Stimulated activated CD8-positive, alpha-beta memory T cell treated with anti-CD3 and anti-CD28 coated beads, Interleukin-2, amount 100 ng/mL, for 48 hours (primary cell): ENCODE results near the gene GCH1.
"Not testable (repeated sequence)": the region's sequence is repeated elsewhere in the genome, so short reads cannot be mapped to it uniquely, and the experiment has no call there.

Experiments used
- DNase-seq, 2 donors: peaks; one replicate each; pipeline ENCODE4 v3.0.0-alpha.2; 2020; ENCODE audit warnings: low read depth in 2 of 2

The GCH1 gene

DNA sequence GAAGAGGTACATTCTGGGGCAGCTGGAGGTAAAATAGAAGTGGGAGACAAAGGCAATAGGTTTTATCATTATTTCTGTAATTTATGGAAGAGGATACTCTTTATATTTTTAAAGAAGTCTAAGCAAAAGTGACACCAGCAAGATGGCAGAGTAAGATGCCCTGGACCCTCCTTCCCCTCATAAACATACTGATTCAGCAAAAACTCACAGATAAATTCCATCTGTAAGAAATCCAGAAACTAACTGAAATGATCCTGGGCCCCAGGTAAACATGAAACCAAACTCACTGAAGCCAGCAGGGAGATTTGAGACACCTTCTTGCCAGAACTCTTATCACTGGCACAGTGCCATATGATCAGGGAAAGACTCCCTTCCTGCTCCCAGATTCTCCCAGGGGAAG is 79.9 kb downstream of the GCH1 start:
- no peak for DNase-seq

DNA sequence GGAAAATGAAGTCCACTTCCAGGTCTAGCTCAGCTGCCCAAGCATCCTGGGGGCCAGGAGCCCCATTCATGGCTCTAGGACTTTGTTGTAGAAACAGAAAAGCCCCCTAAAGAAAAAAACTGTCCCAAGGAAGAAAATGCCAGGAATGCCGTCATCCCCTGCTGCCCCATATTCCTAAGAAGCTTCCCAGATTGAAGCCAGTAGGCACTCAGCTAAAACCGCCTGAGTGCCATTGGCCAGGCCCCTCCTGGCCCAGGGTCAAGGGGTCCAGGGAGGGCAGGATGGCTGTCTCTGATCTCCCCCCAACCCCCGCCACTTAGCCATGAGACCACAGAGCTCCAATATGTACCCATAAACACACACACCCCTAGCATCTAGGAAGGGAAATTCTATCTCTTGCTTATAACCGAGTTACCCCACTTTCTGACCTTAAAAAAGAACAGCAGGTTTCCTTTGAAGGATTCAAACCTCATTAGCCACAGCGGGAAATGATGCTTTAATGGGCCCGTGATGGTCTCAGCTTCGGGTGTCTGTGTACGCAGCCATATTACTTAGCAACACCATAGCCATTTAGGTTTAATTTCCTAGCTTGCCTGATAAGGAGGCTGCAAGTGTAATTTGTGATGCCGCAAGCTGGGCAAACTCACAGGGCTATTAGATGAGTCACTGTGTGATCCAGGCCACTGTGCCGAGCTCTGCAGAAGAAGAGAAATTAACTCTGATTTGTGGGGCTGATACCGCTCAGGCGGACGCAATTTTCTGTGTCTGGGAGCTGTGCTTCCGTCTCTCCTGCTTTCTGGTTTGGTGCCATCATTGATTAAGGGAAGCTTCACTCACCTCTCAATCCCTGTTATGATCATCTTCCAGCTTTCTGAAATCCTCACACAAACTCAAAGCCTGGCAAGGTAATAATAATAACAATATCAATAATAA is 84.2 kb downstream of the GCH1 start:
- no peak for DNase-seq

DNA sequence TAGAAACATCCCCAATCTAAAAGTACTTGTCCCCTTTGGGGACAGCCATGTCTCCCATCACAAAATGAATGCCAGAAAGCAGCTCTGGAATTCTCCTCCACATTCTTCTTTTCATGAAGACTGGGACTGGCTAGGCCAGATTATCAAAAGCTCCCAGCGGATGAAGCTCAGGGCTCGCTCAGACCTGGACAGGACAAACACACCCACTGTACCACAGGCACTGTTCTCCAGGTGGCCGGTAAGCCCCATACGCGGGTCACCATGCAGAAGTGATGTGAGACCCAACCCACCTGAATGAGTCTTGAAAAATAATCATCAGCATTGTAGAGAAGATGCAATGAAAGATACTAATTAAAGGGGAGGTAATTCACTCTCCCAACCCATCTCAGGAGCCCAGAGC is 85.1 kb downstream of the GCH1 start:
- DNase-seq = no peak

DNA sequence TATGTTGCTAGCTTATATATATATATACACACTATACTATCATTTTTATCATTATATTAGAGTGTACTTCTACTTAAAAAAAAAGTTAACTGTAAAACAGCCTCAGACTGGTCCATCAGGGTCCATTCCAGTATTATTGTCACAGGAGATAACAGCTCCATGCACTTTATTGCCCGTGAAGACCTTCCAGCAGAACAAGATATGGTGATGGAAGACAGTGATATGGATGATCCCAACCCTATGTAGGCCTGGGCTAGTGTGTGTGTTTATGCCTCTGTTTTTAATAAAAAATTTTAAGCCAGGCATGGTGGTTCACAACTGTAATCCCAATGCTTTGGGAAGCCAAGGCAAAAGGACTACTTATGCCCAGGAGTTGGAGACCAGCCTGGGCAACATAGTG is 86.2 kb downstream of the GCH1 start:
- no peak for DNase-seq

DNA sequence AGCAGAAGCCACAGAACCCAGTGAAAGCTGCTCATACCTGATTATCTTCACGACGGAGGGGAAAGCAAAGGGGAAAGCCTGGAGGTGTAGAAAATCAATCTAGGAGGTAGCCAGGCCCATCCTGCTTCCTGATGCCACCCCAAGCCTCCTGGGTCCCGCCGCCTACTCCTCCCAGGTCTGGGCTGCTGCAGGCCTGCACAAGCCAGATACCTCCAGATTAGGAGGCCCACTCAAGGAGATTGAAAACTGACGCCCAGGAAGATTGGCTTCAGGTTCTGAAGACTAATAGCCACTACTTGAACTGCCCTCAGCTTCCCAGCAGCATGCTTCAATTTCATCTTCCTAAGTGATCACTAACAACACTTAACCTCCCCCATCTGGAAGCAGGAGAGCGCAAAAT is 87.1 kb downstream of the GCH1 start:
- DNase-seq = no peak

DNA sequence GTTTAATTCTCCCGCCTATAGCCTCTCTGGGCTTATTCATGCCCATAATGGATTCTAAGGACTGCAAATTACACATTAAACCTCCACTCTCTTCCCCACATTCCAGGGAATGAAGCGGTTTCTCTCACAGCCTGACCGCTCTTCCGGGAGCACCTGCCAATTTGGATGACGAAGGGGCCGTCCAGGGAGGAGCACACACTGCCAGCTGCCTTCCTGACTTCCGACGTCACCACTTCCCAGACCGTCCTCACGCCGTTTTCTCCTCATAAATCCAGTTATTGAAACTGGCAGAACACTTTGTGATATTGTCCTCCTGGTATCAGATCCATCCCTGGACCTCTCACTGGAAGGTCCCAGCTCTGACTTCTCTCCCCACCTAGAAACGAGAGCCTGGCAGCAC is 87.6 kb downstream of the GCH1 start:
- no peak for DNase-seq

DNA sequence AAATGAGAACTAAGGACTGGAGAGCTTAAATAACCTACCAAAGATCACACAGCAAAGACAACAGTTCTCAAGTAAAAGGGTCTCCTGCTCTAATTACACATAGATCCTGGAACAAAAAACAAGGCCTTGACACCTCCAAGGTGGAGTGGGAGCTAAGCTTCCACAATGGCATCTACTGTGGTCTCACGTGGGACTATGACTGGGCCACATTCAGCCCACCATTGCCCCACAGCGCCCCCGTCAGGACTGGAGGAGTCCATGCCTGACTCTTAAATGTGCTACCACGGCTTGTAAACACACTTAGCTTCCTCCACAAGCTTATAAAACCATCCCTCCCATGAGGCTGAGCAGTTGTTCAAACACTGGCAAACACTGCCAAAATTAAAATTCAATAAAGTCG is 88.5 kb downstream of the GCH1 start:
- DNase-seq = peak; percentile 43 to 58

DNA sequence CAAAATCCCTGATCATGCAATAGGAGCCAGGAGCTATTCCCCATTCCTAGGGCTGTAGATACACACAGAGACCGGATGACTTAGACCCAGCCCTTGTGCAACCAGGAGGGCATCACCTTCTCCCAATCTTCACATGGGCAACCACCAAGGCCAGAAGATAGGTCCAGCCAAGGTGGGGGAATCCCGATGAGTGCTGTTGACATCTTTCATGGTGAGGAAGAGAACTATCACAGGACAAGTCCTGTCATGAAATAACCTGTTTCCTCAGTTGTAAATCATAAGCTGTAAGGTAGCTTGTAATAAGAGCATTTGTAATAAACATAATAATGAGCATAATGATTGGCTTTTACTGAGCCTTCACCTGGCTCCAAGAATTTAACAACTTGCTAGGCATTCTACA is 89.5 kb downstream of the GCH1 start:
- DNase-seq = no peak

DNA sequence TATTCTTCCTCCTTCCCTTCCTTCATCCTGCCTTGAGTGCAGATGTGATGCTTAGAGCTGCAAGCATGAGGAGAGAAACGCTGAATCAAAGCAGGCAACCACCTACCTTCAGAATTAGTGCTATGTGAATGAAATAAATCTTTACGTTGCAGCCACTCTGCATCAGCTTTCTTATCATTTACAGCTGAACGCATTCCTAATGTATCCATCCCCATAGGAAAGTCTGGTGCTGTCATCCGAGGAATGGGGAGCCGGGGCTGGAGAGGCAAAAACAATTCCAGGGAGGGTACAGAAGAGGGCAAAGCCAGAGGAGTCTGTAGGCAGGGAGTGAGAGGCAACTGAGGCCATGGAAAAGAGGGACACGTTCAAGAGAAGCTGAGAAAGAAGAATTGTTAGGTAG is 90.0 kb downstream of the GCH1 start:
- no peak for DNase-seq

DNA sequence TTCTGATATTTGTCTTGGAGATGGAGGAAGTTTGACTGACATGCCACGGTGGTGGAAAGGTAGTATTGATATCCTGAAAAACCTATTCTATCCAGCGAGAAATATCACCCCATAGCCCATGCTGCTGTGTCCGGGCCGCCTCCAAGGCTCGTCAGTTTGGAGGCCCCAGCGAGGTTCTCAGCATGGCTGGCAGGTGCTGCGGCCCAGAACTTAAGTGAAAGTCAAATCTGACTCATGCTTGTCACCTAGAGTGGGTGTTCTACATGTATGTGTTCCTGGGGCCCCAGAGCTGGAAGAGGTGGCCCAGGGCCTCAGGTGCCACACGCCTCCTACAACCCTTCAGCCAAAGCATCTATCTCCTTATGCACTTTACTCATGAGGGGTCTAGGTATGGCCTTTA is 92.9 kb downstream of the GCH1 start:
- no peak for DNase-seq

DNA sequence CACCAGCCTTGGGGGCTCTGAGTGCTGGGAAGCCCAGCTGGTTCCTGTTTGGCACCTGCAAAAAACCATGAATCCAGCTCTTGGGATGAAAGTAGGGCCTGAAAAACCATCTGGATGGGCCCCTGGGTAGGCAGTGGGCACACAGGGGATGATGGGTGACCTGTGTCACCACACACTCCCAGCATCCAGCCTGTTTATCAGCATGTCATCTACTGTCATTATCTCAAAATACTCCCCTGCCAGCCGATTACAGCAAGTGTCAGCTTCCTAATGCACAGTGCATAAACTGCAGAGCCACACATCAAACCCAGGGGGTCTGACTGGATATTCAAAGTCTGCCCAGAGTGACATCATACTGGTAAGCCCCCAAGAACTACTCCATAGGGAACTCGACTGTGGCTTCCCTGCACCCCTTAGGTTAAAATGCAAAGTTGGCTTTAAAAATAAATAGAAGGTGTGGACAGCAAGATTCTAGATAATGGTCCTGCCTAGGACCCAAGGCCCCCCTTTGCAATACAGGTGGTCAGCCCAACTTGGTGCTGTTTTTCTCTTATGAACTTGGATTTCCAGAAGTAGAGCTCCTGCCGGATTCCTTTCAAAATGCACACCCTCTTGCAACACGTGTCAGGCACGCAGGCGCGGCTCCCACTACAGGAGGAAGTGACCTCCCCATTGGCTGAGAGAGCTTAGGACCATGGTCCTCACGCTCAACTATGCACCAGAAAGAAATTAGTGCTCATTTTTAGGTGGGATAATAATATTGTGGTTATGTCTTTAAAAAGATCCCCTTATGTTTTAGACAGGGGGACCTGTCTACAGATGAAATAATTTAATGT is 94.1 kb downstream of the GCH1 start:
- DNase-seq = no peak

DNA sequence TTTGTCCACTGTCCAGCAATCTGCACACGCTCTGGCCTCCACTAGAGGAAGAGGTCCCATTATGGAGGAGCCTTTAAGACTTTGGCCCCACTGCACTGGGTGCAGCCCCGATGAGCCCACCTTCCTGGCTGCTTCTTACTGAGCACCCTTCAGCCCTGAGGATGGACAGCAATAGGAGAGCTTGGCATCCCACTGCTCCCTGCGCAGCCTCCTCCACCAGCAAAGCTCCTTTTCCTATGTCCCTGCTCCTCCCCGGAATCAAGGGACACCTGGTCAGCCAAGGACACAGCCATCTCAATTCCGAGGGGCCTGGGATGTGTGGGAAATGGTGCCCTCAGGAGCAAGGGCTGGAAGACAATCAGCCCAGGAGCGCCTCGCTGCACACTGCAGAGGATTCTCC is 94.7 kb downstream of the GCH1 start:
- no peak for DNase-seq

DNA sequence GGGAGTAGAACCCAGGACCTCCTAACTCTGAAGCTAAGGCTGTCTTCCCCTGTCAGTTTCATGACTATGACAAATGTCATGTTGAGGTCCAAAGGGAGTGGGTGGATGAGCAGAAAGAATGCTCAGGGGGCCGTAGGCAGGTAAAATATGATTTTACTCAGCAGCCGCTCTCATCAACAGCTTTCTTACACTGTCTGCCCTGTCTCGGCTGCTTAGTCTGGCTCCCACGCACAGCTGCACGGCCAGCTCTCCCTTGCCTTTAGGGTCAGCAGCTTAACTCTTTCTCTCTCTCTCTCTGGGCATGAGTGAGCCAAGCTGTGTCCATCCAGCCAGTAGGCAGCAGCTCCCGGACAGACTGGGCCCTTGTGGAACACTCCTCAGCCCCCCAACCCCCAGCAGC is 95.2 kb downstream of the GCH1 start:
- no peak for DNase-seq

DNA sequence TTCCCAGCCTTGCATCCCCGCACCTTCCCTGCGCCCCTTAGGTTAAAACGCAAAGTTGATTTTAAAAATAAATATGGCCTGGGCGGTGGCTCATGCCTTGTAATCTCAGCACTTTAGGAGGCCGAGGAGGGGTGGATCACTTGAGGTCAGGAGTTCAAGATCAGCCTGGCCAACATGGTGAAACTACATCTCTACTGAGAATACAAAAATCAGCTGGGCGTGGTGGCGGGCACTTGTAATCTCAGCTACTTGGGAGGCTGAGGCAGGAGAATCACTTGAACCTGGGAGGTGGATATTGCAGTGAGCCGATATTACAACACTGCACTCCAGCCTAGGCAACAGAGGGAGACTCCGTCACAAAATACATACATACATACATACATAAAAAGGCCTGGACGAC is 96.0 kb downstream of the GCH1 start:
- DNase-seq = no peak

DNA sequence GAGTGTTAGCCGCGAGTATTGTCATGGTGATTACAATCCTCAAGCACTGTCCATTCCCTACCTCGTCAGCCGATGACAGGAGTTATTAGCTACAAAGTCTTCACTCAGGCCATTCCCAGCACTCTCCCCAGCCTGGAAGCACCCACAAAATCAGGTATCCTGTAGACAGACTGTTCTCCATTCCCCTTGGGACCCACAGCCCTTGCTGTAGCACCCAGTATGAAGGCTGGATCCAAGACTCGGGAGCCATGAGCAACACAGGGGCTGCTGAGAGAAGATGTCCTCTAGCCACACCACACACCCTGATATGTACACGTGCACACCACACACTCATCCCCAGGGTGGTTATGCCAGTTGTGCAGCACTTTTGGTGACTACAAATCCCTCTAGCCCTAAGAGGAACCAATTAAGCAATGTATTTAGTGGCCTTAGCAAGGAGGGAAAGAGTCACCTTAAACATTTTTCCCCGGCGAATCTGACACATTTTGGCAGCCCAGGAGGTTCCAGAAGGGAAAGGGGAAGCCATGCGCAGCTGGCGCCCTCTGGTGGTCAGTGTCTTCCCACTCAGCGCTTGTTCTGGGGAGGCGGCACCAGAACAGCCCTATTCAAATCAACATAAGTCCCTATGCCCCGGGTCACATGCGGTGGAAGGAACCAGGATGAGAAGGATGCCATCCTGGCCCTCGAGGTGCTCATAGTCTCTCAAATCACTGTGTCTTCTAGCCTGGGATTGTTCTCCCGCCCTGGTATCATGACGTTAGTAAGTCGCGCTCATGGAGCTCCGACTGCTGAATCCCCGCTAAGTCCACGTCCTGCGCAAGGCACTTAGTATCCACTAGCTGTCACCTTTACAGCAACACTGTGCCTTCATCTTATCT is 96.9 kb downstream of the GCH1 start:
- DNase-seq = peak; percentile 71 to 73

DNA sequence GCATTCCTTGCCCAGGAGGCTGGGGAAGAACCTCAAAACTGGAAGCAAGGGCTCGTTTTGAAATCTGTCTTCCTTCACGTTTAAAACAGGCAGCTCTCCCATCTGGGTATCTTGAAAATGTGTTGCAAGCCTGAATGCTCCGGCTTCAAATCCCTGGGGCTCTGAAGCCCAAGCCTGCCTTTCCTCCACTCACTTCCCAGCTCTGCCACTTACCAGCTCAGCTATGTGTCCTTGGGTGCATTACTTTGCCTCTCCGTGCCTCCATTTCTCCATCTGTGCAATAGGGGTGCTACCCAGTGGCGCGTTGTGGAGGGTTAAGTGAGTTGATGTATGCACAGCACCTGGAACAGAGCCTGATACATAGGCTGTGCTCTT is 97.6 kb downstream of the GCH1 start:
- DNase-seq = no peak

DNA sequence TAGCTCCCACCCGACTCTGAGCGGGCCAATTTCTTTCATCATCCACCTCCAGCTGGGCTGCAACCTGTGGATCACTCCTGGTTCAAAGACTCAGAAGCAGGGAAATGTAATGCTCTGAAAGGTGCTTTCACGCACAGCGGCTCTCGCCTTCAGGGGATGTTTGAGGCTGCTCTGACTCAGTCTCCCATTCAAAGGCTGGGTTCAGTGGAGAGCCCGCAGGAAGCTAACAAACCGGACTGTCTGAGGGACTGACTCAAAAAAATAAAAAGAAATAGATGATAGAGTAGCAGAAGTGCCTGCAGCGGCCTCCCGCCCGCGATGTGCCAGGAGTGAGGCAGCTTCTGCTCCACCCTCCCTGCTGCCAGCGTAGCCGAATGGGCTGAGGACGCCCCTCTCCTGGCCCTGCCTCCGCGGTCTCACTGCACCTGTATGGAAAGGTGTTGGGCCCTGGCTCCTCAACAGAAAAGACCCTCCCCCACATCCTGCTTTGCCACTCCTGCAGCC is 98.0 kb downstream of the GCH1 start:
- DNase-seq = no peak

DNA sequence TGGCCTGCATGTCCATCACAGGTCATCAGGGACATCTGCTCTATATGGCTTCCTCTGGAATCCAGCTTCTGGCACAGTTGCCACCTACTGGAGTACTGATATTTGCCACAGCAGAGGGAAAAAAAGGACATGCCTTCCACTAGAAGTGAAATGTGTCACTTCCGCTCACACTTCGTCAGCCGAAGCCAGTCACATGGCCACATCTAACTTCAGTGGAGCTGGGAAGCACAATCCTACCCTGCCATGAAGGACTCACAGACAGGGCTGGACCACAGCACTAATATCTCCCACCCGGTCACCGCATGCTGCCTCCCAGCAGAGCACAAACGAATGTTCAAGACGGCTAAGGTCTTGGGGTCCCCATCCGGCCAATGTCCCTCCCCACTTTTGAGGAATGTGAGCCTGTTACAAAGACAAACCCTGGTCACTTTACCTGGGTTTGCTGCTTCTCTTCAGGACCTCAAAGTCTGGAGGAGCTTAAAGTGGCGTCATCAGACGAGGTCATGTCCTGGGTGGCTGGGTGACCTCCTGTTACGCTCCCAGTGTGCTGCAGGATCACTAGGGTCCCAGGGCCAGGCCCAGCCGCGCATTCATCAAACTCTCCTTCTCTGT is 98.6 kb downstream of the GCH1 start:
- no peak for DNase-seq

DNA sequence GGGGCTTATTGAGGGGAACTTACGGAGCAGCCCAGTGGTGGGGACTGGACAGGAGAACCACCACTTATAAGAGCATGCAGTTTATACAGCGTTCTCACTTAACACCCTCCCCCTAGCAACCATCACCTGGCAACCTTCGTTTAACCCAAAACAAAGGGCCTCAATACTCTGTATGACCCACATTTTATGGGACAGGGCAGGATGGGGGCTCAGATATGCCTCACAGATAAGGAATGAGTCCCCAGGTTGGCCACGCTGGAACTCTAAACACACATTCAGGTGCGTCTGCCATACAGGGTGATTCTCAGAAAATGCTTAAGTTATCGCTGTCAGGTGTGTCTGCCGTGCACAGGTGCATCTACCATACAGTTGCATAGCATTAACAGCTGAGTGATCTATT is 99.2 kb downstream of the GCH1 start:
- DNase-seq = no peak

DNA sequence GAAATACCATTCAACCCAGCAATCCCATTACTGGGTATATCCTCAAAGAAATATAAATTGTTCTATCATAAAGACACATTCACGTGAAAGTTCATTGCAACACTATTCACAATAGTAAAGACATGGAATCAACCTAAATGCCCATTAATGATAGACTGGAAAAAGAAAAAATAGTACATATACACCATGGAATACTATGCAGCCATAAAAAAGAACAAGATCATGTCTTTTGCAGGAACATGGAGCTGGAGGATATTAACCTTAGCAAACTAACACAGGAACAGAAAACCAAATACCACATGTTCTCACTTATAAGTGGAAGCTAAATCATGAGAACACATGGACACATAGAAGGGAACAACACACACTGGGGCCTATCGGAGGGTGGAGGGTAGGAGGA is 101.1 kb downstream of the GCH1 start:
- not testable (repeated sequence) for DNase-seq

DNA sequence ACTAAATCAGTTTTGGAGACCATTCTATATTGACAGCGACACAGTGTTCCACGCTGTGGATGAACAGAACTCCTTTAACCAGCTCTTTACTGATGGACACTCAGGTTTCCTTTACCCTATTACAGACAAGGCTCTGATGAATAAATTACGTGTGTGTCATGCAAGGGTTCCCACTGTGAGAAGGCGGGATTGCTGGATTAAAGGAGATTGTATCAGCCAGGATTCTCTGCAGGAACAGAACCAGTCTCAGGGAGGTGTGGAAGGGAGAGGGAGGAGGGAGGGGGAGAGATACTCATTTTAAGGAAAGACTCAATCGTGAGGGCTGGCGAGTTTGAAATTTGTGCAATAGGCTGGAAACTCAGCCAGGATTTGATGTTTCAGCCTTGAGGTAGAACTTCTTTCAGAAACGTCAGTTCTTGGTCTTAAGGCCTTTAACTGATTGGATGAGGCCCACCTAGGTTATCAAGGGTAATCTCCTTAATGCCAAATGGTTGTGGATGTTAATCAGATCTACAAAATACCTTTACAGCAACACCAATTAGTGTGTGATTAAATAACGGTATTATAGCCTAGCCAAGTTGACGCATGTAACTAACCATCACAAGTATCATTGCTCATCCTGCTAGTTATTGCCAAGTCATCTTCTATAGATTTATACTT is 104.0 kb downstream of the GCH1 start:
- DNase-seq = no peak
